Activated T-cell treated with anti-CD3 and anti-CD28 coated beads, Interleukin-2, amount 50 U/mL, for 72 hours (primary cell): ENCODE results near the gene TRPM7. TPM values are rescaled to one million over a fixed set of nuclear protein-coding genes. Genes with fewer than 3 reads are reported as not detected.
A peak's percentile ranks its signal among the peaks of the same experiment; 100 is the strongest.
"Not testable (repeated sequence)": the region's sequence is repeated elsewhere in the genome, so short reads cannot be mapped to it uniquely, and the experiment has no call there.

Experiments used
- ATAC-seq, 2 donors: fragments of 150-1000 bp; cut with Tn5 transposase; replicated peaks in 1 of 2; 2 replicates each; pipeline ENCODE4 v1.10.0; 2021; ENCODE audit warnings: moderate library complexity in 2 of 2, mild to moderate bottlenecking in 1 of 2
- DNase-seq, 2 donors: peaks; one replicate each; pipeline ENCODE4 v3.0.0; 2021 to 2022; ENCODE audit warnings: mixed read lengths in 1 of 2
- H3K27ac Mint-ChIP-seq: one replicate; pipeline ENCODE4 v1.8.0; 2022; ENCODE audit warnings: mild to moderate bottlenecking, moderate library complexity, mixed read lengths
- H3K27me3 Mint-ChIP-seq: one replicate; pipeline ENCODE4 v1.8.0; 2022; ENCODE audit warnings: low read depth, mixed read lengths
- H3K36me3 Mint-ChIP-seq, 2 donors: one replicate each; pipeline ENCODE4 v1.8.0; 2022; ENCODE audit warnings: mixed read lengths in 2 of 2, mild to moderate bottlenecking in 1 of 2; ENCODE audit not compliant: insufficient read depth in 2 of 2
- H3K4me1 Mint-ChIP-seq: one replicate; pipeline ENCODE4 v1.8.0; 2022; ENCODE audit warnings: low read depth, mixed read lengths
- H3K4me3 Mint-ChIP-seq, 2 donors: one replicate each; pipeline ENCODE4 v1.8.0; 2022; ENCODE audit warnings: mild to moderate bottlenecking in 2 of 2, mixed read lengths in 2 of 2, moderate library complexity in 2 of 2
- H3K9me3 Mint-ChIP-seq, 2 donors: one replicate each; pipeline ENCODE4 v1.8.0; 2022; ENCODE audit warnings: mixed read lengths in 2 of 2
- total RNA-seq, 2 donors: library from RNA; stranded (reverse); gene quantifications; one replicate each; pipeline ENCODE4 v1.2.3, GENCODE V29; 2022

The TRPM7 gene
- total RNA-seq, 2 donors from 2014 or later: 58.5 to 58.7 TPM

DNA sequence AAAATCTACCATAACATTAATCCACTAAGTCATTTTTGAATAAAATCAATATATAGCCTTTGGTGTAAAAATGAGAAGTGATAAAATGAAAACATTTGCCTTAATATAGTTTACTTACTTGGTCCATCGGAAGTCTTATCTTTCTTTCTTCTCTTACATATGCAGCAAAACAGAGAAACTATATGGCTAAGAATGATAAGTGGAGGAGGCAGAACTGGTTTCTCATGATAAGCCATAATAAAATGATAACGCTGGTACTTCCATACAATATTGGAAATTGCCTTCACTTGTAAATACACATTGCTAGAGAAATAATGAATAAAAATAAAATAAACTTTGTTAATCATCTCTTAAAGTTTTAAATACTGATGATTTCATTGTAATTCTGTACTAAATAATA, 92.3 kb downstream of the TRPM7 start:
- H3K4me3 Mint-ChIP-seq: no peak overlapping the region
- H3K27ac Mint-ChIP-seq: peak overlapping the region; percentile 45
- ATAC-seq (no peak), DNase-seq (no peak)
- H3K36me3 Mint-ChIP-seq: peaks cover 9 to 28% of the 10 kb centered on the region in 2 donors
- no peaks in the 10 kb centered on the region for H3K27me3 Mint-ChIP-seq
- no peaks in the 10 kb centered on the region for H3K4me1 Mint-ChIP-seq
- no peaks in the 10 kb centered on the region for H3K9me3 Mint-ChIP-seq

DNA sequence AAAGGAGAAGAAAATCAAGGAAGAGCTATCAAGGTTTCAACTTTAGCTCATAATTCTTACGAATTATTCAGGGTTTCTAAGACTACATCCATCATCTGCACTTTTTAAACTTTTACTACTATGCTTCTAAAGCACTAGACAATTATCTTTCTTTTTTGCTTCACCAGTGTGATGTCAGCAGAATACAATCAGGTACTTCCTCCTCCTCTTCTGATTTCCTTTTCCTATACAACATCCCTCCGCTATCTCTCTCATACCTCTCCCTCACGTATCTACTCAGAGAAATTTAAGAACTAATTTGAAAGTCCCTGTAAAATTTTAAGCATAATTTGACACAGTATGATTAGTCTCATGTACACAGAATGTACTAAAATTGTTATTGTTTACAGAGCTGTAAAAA, 92.8 kb downstream of the TRPM7 start:
- ATAC-seq (no peak), DNase-seq (no peak)
- Mint-ChIP-seq H3K27ac (peak overlapping the region; percentile 45), H3K36me3 (peaks cover 9 to 28% of the 10 kb centered on the region in 2 donors), H3K27me3 (no peaks in the 10 kb centered on the region), H3K4me3 (no peak overlapping the region), H3K4me1 (no peaks in the 10 kb centered on the region), H3K9me3 (no peaks in the 10 kb centered on the region)

DNA sequence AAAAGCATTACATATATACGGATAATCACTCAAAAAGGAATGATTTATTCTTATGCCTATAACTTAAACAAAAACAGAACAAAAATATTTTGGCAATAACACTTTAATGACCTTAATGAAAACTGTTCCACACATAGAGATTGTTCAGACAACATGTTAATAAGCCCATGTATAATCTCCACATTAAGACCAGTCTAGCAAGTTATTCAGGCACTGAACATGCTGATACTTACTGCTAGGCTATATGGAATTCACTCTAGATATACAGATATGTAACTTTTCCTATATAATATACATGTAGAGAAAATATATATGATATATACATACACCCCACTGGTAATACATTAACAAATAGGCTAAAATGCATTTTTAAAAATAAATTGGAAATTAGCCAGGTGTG, 96.3 kb downstream of the TRPM7 start:
- no peaks in the 10 kb centered on the region for H3K27me3 Mint-ChIP-seq
- H3K4me3 Mint-ChIP-seq: no peak overlapping the region
- H3K27ac Mint-ChIP-seq: no peak overlapping the region
- DNase-seq: no peak
- no peaks in the 10 kb centered on the region for H3K9me3 Mint-ChIP-seq
- no peaks in the 10 kb centered on the region for H3K4me1 Mint-ChIP-seq
- peaks cover 11 to 38% of the 10 kb centered on the region in 2 donors for H3K36me3 Mint-ChIP-seq
- ATAC-seq: no peak

DNA sequence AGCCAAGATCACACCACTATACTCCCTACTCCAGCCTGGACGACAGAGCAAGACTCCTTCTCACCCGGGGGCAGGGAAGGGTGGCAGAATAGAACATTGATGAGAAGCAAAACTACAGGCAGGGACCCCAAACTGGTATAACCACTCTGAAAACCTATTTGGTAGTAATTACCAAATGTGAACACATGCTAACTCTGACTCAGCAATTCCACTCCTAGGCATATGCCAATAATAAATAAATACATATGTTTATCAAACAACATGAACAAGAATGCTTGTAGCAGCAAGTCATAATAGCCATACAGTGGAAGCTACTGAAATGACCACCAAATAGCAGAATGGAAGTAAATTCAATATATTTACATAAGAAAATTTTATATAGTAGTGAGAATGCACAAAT, 109.1 kb downstream of the TRPM7 start:
- Mint-ChIP-seq H3K27me3 (no peaks in the 10 kb centered on the region), H3K9me3 (no peaks in the 10 kb centered on the region), H3K4me3 (no peak overlapping the region), H3K36me3 (peaks cover 6 to 25% of the 10 kb centered on the region in 2 donors), H3K4me1 (no peaks in the 10 kb centered on the region), H3K27ac (no peak overlapping the region)
- ATAC-seq (no peak), DNase-seq (no peak)

DNA sequence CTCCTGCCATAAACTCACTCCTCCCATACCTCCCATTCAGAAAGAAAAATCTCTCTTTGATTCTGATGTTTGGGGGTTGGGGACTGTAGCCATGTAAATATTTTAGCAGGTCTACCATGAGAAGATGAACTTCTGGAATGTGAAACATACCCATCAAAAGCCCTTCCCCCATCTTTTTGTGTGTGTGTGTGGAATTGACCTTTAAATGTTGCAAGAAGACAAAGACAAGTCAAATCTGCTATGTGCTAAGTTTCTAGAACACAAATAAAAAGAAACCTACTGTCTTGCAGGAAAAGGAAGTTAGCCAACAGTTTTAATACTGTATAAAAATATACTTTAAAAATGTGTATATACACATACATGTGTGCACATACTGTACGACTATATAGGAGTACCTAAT, 110.4 kb downstream of the TRPM7 start:
- Mint-ChIP-seq H3K27ac (no peak overlapping the region), H3K4me3 (no peak overlapping the region), H3K4me1 (no peaks in the 10 kb centered on the region), H3K27me3 (no peaks in the 10 kb centered on the region), H3K36me3 (peaks cover 6 to 20% of the 10 kb centered on the region in 2 donors), H3K9me3 (no peaks in the 10 kb centered on the region)
- no peak for ATAC-seq
- no peak for DNase-seq

DNA sequence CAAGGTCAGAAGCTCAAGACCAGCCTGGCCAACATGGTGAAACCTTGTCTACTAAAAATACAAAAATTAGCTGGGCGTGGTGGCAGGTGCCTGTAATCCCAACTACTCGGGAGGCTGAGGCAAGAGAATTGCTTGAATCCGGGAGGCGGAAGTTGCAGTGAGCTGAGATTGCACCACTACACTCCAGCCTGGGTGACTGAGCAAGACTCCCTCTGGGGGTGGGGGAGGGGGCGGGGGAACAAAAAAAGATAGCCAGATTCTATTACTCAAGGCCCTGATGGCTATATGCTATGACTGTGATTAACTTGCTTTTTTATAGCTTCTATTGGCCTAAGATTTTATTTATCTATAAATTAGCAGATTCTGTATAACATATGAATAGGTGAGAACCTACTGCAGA, 112.8 kb downstream of the TRPM7 start:
- not testable (repeated sequence) for H3K4me3 Mint-ChIP-seq, DNase-seq, ATAC-seq, H3K27ac Mint-ChIP-seq, H3K4me1 Mint-ChIP-seq, H3K27me3 Mint-ChIP-seq, H3K9me3 Mint-ChIP-seq
- peaks cover 6 to 30% of the 10 kb centered on the region in 2 donors for H3K36me3 Mint-ChIP-seq

DNA sequence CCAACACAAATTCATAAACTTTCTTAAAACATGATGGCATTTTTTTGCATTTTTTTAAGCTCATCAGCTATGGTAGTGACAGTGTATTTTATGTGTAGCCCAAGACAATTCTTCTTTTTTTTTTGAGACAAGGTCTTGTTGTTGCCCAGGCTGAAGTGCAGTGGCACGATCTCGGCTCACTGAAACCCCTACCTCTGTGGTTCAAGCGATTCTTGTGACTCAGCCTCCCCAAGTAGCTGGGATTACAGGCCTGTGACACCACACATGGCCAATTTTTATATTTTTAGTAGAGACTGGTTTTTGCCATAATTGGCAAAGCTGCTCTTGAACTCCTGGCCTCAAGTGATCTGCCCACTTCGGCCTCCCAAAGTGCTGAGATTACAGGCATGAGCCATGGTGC, 122.8 kb downstream of the TRPM7 start:
- Mint-ChIP-seq H3K27me3 (no peaks in the 10 kb centered on the region), H3K4me1 (peaks cover 24% of the 10 kb centered on the region), H3K27ac (peak overlapping the region; percentile 97), H3K36me3 (peaks cover 11 to 23% of the 10 kb centered on the region in 2 donors), H3K9me3 (no peaks in the 10 kb centered on the region), H3K4me3 (peak overlapping the region; percentile 27 to 82)
- ATAC-seq (peak; percentile 54), DNase-seq (peak; percentile 12 to 28)

DNA sequence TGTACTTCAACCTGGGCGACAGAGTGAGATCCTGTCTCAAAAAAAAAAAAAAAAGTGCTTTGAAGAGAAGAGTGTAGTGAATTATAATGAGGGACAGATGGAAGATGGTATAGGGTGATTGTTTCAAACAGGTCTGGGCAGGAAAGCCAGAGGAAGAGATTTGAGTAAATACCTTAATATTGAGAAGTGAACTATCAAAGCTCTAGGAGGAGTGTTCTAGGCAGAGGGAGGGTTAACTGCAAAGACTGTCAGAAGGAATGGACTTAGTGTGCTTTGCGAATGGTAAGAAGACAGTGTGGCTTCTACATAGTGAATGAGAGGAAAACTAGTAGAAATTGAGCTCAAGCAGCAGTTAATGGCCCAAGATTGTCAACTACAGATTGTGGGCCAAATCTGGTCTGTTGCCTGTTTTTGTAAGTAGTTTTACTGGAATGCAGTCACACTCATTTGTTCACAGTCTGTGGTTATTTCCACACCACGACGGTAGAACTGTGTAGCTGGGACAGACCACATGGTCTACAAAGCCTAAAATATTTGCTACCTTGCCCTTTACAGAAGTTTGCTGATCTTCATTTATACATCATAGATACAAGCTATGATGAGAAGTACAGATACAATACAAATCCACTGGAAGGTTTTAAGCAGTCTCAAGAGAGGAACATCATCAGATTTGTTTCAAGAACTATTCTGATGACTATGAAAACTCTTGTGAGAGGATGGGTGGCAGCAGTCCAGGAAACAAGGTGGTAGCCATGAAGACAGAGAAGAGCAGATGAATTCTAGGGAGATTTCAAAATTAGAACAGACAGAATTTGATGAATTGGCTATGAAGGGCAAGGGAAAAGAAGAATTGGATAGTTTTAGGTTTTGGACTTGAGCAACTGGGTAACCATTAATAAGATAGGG, 123.6 kb downstream of the TRPM7 start:
- no peaks in the 10 kb centered on the region for H3K27me3 Mint-ChIP-seq
- ATAC-seq: peak; percentile 89
- H3K36me3 Mint-ChIP-seq: peaks cover 13 to 23% of the 10 kb centered on the region in 2 donors
- H3K4me3 Mint-ChIP-seq: peak overlapping the region; percentile 27 to 82
- peak overlapping the region; percentile 97 for H3K27ac Mint-ChIP-seq
- DNase-seq: peak; percentile 40 to 44
- peaks cover 27% of the 10 kb centered on the region for H3K4me1 Mint-ChIP-seq
- H3K9me3 Mint-ChIP-seq: no peaks in the 10 kb centered on the region

DNA sequence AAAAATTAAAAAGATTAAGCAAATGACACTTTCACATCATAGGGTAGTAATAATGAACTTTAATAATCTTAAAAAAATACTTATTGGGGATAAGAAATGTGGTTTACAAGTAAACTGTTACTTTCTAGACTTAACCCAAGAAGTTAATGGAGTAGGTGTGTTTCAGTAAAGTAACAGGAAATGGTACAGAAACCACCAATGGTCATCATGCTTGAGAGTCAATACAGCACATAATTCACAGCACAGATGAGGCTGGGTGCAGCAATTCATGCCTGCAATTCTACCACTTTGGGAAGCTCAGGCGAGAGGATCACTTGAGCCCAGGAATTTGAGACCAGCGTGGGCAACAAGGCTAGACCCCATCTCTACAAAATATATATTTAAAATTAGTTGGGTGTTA, 128.6 kb downstream of the TRPM7 start:
- H3K27ac Mint-ChIP-seq: peak overlapping the region; percentile 3
- no peak overlapping the region for H3K4me3 Mint-ChIP-seq
- no peak for DNase-seq
- H3K9me3 Mint-ChIP-seq: no peaks in the 10 kb centered on the region
- H3K36me3 Mint-ChIP-seq: peaks cover 8 to 12% of the 10 kb centered on the region in 2 donors
- no peak for ATAC-seq
- no peaks in the 10 kb centered on the region for H3K27me3 Mint-ChIP-seq
- H3K4me1 Mint-ChIP-seq: peaks cover 38% of the 10 kb centered on the region

DNA sequence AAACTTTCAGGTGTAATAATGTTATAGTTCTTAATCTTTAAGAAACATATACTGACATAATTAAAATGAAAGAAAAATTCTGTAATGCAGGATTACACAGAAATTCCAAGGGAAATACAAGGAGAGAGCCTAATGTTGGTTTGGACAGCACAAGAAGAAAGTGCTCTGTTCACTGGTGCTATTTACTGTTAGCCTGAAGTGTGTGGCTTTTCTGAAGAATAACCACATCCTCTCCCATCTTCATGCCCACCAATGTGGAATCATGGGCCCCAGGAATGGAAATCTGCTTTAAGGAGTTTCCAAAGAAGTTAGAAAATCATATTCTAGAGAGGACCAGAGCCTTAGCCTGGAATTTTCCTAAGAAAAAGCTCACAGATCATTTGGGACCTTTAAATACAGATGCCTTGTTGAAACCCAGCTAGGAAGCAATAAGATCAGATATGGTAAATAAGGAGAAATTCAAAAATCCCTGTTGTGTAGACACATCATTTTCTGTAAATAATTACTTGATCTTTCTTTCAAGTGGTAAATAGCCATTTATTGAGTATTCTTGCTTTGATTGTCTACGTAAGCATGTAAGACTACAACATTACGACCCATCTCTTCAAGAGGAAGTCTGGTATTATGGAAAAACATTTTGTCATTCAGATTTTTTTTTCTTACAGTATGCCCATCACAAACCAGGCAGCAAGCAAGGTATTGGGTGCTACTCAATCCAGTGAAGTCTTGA, 129.8 kb downstream of the TRPM7 start:
- Mint-ChIP-seq H3K4me1 (peaks cover 35% of the 10 kb centered on the region), H3K27ac (peak overlapping the region; percentile 88), H3K4me3 (peak overlapping the region; percentile 31 to 57)

DNA sequence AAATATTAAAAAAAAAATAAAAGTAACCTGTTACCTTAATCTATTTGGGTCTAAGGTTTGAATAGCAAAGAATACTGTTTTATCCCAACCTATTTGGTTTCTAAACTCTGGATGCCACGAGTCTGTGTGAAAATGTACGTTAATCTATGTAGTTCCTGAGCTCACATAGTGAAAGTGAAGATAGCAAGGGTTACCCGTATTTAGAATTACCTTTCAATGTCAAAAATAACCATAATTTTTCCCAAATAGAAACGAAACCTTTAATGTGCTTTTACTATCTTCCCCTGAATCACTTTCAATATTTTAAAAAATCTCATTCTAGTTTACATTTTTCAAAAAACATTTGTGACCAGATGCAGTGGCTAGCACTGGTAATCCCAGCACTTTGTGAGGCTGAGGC, 134.4 kb downstream of the TRPM7 start:
- Mint-ChIP-seq H3K27me3 (no peaks in the 10 kb centered on the region), H3K4me3 (no peak overlapping the region), H3K9me3 (no peaks in the 10 kb centered on the region), H3K36me3 (no peaks in the 10 kb centered on the region), H3K4me1 (peaks cover 25% of the 10 kb centered on the region), H3K27ac (no peak overlapping the region)
- ATAC-seq (no peak), DNase-seq (no peak)

More for the DNA sequence above, 129.8 kb downstream of the TRPM7 start:
- ATAC-seq: peak; percentile 45 to 51
- H3K9me3 Mint-ChIP-seq: no peaks in the 10 kb centered on the region
- DNase-seq: no peak
- peaks cover 4 to 5% of the 10 kb centered on the region in 2 donors for H3K36me3 Mint-ChIP-seq
- no peaks in the 10 kb centered on the region for H3K27me3 Mint-ChIP-seq

DNA sequence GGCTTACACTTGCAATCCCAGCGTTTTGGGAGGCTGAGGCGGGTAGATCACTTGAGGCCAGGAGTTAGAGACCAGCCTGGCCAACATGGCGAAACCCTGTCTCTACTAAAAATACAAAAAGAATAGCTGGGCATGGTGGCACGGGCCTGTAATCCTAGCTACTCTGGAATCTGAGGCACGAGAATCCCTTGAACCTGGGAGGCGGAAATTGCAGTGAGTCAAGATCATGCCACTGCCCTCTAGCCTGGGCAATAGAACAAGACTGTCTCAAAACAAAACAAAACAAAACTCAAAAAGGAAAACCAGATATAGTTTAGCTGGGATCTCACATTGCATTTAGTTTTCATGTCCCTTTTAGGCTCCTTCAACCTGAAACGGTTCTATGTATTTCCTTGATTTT, 137.3 kb downstream of the TRPM7 start:
- no peak for DNase-seq
- H3K4me3 Mint-ChIP-seq: no peak overlapping the region
- H3K27ac Mint-ChIP-seq: no peak overlapping the region
- no peaks in the 10 kb centered on the region for H3K27me3 Mint-ChIP-seq
- no peaks in the 10 kb centered on the region for H3K36me3 Mint-ChIP-seq
- peaks cover 9% of the 10 kb centered on the region for H3K4me1 Mint-ChIP-seq
- no peak for ATAC-seq
- H3K9me3 Mint-ChIP-seq: no peaks in the 10 kb centered on the region

DNA sequence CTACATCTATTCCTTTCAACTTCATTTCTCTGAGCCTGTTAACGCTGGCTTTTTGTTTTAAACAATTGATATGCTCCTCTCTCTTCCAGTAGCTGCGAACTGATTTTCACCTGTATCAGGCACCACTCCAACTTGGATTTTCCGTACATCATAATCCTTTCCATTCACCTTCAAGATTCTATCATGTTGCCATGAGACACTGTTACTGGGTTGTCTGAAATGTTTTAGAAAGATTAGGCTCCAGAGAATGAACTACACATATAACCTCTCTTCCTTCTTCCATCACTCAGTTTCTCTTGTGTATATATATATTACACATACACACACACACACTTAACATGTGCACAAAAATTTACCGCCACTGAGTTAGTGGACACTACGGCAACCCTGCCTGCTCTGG, 140.0 kb downstream of the TRPM7 start, which contains the start of gene USP50:
Gene USP50, minus strand, starts transcription at position 101 of the 400 bp plus-strand sequence. CDS start 141 bp downstream, outside the sequence.
- Mint-ChIP-seq H3K9me3 (no peaks in the 10 kb centered on the region), H3K4me1 (no peaks in the 10 kb centered on the region), H3K4me3 (no peak within 1 kb of the TSS), H3K36me3 (no peaks in the 10 kb centered on the region), H3K27ac (no peak within 1 kb of the TSS), H3K27me3 (no peaks in the 10 kb centered on the region)
- ATAC-seq (no peak), DNase-seq (no peak)
